ENCODE measurements around the gene ODAD3.

DNA sequence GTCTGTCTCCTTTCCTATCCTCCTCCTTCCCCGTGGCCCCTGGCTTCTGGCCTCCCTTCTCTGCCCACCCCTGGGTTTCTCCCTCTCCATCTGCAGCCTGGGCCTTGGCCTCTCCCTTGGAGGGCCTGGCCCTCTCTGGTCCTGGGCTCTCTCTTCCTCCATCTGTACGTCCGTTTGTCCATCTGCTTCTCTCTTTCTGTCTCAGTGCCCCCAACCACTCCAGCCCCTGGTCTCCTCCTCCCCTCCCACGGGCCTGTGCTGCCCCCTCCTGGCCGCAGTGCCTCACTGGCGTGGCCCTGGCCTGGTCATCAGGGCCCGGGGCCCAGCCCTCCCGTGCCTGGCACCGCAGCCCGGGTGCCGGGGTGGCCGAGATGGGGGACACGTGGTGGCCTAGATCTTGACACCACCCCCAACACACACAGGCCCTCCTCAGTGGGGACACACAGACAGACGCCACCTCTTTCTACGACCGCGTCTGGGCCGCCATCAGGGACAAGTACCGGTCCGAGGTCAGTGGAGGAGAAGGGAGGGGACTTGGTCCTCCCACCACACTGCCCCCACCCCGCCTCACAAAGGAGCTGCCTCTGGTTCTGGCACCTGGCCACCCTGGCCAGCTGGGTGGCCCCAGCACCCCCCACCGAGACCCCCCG lies 11.9 kb upstream of the ODAD3 start:
- TF ChIP-seq POLR2A (IDR thresholded peaks at IDR 0.05; ENCODE audit: low read length) (no peak), GATA1 (IDR thresholded peaks at IDR 0.05; ENCODE audit: low read depth, low read length) (no peak)

Data from erythroblast (primary cell).